NCI-H82 treated with DMSO at 0.1 percent for 48 hours (cell line): ENCODE data around the gene TTC31.

Experiments used
- DNase-seq: peaks from one replicate; lab custom pipeline; 2025; ENCODE audit not compliant: unreplicated experiment; lab: John Stamatoyannopoulos, UW

Gene TTC31

GRCh38 chr2:74503506-74504475 is 20.9 kb downstream of the TTC31 start:
- DNase-seq: no peak

- DNase-seq: no peak
These were observed 21.7 kb downstream of the TTC31 start for GRCh38 chr2:74504591-74504990.

GRCh38 chr2:74505448-74506246 is 22.8 kb downstream of the TTC31 start:
- DNase-seq: no peak

GRCh38 chr2:74507145-74507925 is 24.5 kb downstream of the TTC31 start, which contains the start of gene PCGF1:
PCGF1 (minus strand) TSS chr2:74507695; CDS start chr2:74507668, 27 bp downstream.
- DNase-seq: peak; percentile 99

DNA sequence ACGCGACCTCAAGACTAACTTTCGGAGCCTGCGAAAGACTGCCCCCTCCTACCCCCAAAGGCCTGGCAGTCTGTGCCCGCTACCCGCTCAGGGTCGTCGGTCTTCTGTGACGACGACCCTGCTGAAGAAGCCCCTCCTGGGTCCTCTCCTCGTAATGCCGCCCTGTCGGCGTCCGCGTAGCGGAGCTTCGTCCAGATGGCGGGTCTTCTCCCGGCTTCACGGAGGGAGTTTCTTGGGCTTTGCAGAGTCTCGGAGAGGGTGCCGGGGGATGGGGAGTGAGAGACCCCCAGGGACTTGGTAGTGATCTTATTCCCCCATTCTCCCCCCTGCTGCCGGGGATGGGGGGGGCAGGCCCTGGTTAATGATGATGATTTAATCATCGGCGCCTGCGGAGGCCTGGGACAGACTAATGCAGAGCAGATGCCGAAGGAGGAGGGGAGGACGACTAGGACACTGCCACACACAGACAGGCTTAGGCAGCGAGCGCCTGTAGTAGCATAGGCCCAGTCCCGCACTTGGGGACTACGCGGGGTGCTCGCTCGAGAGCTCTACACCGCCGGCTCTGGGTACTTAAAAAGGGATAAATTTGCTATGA is 25.1 kb downstream of the TTC31 start:
- peak; percentile 94 for DNase-seq

- DNase-seq: no peak
These were observed 27.4 kb downstream of the TTC31 start for GRCh38 chr2:74510272-74510671.

DNA sequence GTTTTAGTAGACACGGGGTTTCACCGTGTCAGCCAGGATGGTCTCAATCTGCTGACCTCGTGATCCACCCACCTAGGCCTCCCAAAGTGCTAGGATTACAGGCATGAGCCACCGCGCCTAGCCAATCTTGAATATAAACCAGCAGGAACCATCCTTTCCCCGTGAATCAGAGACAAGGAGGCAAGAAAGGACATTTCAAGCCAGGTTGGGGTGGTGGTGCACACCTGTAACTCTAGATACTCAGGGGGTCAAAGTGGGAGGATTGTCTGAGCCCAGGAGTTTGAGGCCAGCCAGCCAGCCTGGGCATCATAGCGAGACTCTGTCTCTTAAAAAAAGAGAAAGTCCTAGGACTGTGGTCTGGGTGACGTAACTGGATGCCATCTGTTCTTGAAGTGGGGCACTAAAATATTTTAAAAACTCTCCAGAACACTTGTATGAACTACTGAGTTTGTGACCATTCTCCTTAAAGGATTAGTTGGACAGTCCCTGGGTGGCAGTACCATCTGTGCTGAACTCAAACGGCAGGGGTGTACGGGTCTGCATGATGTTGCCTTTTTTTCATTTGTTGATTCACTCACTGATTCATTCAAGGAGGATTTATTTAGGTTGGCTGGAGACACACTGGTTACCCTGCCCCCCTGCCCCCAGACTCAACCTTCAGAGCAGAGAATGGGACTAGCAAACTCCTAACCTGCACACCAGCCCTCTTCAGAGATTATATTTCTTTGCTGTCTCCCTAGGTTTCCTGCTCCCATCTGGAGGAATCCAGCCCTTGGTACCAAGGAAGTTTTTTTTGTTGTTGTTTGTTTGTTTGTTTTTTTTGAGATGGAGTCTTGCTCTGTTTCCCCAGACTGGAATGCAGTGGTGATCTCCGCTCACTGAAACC is 28.5 kb downstream of the TTC31 start:
- peak; percentile 76 for DNase-seq

GRCh38 chr2:74512744-74513604 is 30.1 kb downstream of the TTC31 start:
- DNase-seq: peak; percentile 86

- peak; percentile 81 for DNase-seq
These were observed 30.9 kb downstream of the TTC31 start for GRCh38 chr2:74513605-74514367.

DNA sequence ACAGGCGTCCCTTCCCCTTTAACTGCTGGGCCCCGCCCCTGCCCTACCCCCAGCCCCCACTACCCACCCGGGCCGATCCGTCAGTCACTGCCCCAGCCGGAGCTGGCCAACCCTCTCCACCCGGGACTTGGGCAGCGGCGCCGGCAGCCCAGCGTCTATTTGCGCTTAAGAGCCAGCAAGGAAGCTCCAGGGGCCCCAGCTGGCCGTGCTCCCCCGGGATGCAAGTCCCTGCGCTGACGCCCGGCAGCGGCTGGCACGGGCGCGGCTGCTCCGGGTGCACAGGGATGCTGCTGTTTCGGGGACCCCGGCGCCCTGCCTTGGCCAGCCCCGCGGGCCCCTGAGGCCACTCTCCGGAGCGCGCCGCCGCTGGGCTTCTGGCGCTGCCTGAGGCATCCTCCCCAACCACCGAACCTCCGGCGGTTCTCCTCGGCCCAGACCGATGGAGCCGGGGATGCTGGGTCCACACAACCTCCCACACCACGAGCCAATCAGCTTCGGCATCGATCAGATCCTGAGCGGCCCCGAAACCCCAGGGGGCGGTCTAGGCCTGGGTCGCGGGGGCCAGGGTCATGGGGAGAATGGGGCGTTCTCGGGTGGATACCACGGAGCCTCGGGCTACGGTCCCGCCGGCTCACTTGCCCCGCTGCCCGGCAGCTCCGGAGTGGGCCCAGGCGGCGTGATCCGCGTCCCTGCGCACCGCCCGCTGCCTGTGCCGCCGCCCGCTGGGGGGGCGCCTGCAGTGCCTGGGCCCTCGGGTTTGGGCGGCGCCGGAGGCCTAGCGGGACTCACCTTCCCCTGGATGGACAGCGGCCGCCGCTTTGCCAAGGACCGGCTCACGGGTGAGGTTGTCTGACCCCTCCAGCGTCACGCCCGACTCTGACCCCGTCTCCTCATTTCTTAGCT is 31.7 kb downstream of the TTC31 start, which contains the start of gene TLX2:
TSS of gene TLX2 (plus strand) at position 83 of the 903 bp plus-strand sequence. CDS start at position 440, 357 bp downstream.
- DNase-seq: no peak

GRCh38 chr2:74515271-74515980 is 32.5 kb downstream of the TTC31 start:
- no peak for DNase-seq

GRCh38 chr2:74515981-74516633 is 33.2 kb downstream of the TTC31 start:
- peak; percentile 23 for DNase-seq

GRCh38 chr2:74516650-74517049 is 33.8 kb downstream of the TTC31 start:
- no peak for DNase-seq

DNA sequence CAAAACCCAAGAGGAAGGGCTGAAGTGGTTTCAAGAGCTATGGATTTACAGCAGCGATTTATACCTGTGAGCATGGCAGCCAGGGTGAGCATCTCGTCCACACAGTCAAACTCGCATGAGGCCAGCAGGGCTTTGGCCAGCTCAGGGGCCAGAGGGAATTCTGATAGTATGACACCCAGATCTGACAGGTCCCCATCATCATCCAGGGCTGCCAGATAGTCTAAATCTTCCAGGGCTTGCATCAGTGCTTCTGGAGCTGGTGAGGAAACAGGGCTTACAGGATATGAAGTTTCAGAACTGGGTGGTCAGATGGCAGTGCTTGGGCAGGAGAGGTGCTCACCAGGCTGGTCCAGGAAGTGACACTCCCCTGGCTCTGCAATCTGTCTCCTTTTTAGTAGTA is 39.6 kb downstream of the TTC31 start:
- no peak for DNase-seq

DNA sequence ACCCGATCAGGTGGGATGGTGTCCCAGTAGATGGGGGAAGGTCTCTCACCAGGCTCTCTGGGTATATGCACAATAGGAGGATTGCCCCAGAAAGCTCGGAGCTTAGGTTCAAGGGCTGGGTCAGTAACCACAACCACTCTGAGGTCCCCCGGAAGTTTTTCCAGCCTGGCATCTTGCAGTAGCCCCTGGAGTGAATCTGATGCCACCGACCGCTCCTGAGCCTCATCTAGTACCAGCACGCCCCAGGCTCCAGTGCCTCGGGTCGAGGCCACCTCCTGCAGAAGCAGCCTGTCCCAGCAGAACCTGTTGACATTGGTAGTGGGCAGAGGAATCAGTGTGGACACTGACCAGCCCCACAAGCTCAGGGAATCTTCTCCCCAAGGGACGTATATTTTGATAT is 41.1 kb downstream of the TTC31 start:
- DNase-seq: no peak
